Panc1 (cell line): Measurements from ENCODE around the gene DNAAF8.

Experiments used
- CTCF ChIP-seq: fragments of 450-650 bp; IDR thresholded peaks from 2 replicates; pipeline ENCODE4 v1.5.1; 2017; ENCODE audit warnings: mild to moderate bottlenecking
- REST ChIP-seq, 2 experiments: IDR thresholded peaks; 2 replicates each; pipeline ENCODE4 v1.6.1; 2011 to 2012; ENCODE audit warnings: low read depth in 2 of 2, control low read depth in 1 of 2, low read length in 1 of 2, mild to moderate bottlenecking in 1 of 2, moderate library complexity in 1 of 2; ENCODE audit not compliant: insufficient read depth in 1 of 2
- SIN3A ChIP-seq: IDR thresholded peaks from 2 replicates; pipeline ENCODE4 v1.6.1; 2012; ENCODE audit warnings: low read depth, mild to moderate bottlenecking, low read length, moderate library complexity, borderline replicate concordance; ENCODE audit not compliant: insufficient read depth

GRCh38 chr16:4787068-4787467 is 52.7 kb downstream of the DNAAF8 start:
- no peak for TF ChIP-seq CTCF
- TF ChIP-seq SIN3A, result no peak
- no peak for TF ChIP-seq REST (IDR thresholded peaks at IDR 0.05; ENCODE audit: insufficient read depth in 1 of 2, low read depth in 2 of 2, low read length in 1 of 2)
